Dermis microvascular lymphatic vessel endothelial cell (primary cell): ENCODE data around the gene LRRC52. TPM values are rescaled to one million over a fixed set of nuclear protein-coding genes. Genes with fewer than 3 reads are reported as not detected.

ENCODE experiments used
- DNase-seq, 2 donors: peaks; one replicate each; pipeline versions ENCODE4 v3.0.0 to v3.0.0-alpha.2; 2010; ENCODE audit warnings: low read depth in 2 of 2
- total RNA-seq: library from RNA; depleted of rRNA; stranded (reverse); fragments of >200 nt; gene quantifications from 2 replicates; pipeline ENCODE4 v1.2.1, GENCODE V29; 2014

Gene LRRC52
- total RNA-seq: not detected in 2 replicates

GRCh38 chr1:165543532-165544438, at the start of gene LRRC52:
Gene LRRC52 (plus strand): TSS chr1:165544000. CDS start chr1:165544297, 297 bp downstream.
- peak in 1 of 2 donors; percentile 5 for DNase-seq

GRCh38 chr1:165494949-165495857, 48.6 kb upstream of the LRRC52 start:
- DNase-seq: no peak

- DNase-seq: no peak
Observed at GRCh38 chr1:165495858-165496205, 48.0 kb upstream of the LRRC52 start.

- DNase-seq: no peak
Observed at GRCh38 chr1:165496501-165496900, 47.3 kb upstream of the LRRC52 start.

GRCh38 chr1:165497069-165498013, 46.5 kb upstream of the LRRC52 start:
- DNase-seq: no peak

- DNase-seq: no peak
Observed at GRCh38 chr1:165501330-165501969, 42.4 kb upstream of the LRRC52 start.

- no peak for DNase-seq
Observed at GRCh38 chr1:165501970-165502348, 41.8 kb upstream of the LRRC52 start.

GRCh38 chr1:165507570-165507969, 36.2 kb upstream of the LRRC52 start:
- DNase-seq: no peak

GRCh38 chr1:165508291-165508690, 35.5 kb upstream of the LRRC52 start:
- no peak for DNase-seq

GRCh38 chr1:165512816-165513215, 31.0 kb upstream of the LRRC52 start:
- DNase-seq: no peak

- no peak for DNase-seq
Observed at GRCh38 chr1:165516469-165516868, 27.3 kb upstream of the LRRC52 start.

- no peak for DNase-seq
Observed at GRCh38 chr1:165520646-165521045, 23.2 kb upstream of the LRRC52 start.

- DNase-seq: no peak
Observed at GRCh38 chr1:165524639-165525285, 19.0 kb upstream of the LRRC52 start.

GRCh38 chr1:165525708-165526107, 18.1 kb upstream of the LRRC52 start:
- DNase-seq: no peak

GRCh38 chr1:165527251-165528007, 16.4 kb upstream of the LRRC52 start:
- no peak for DNase-seq

GRCh38 chr1:165531021-165531420, 12.8 kb upstream of the LRRC52 start:
- DNase-seq: no peak

- no peak for DNase-seq
Observed at GRCh38 chr1:165532053-165532452, 11.7 kb upstream of the LRRC52 start.

- DNase-seq: no peak
Observed at GRCh38 chr1:165533254-165533653, 10.5 kb upstream of the LRRC52 start.

- DNase-seq: no peak
Observed at GRCh38 chr1:165536016-165536415, 7.8 kb upstream of the LRRC52 start.
